COLO829 (cell line): ENCODE results near the gene SEL1L.
"Not testable (repeated sequence)": the region's sequence is repeated elsewhere in the genome, so short reads cannot be mapped to it uniquely, and the experiment has no call there.

Experiments used
- DNase-seq: peaks from one replicate; pipeline ENCODE4 v3.0.0; 2012; ENCODE audit warnings: low spot score

Gene SEL1L

GRCh38 chr14:81447021-81447764 lies 86.5 kb downstream of the SEL1L start:
- no peak for DNase-seq

- DNase-seq, result no peak
Observed at GRCh38 chr14:81446279-81447007, 87.2 kb downstream of the SEL1L start.

GRCh38 chr14:81441626-81442134 lies 92.0 kb downstream of the SEL1L start:
- peak; percentile 74 for DNase-seq

- no peak for DNase-seq
Observed at GRCh38 chr14:81440041-81440440, 93.6 kb downstream of the SEL1L start.

- no peak for DNase-seq
Observed at GRCh38 chr14:81437244-81437643, 96.4 kb downstream of the SEL1L start.

- DNase-seq, result peak; percentile 53
Observed at GRCh38 chr14:81436296-81437138, 97.1 kb downstream of the SEL1L start.

- DNase-seq, result no peak
Observed at GRCh38 chr14:81435391-81436295, 98.0 kb downstream of the SEL1L start.

- DNase-seq, result no peak
Observed at GRCh38 chr14:81435048-81435390, 98.6 kb downstream of the SEL1L start.

- DNase-seq, result no peak
Observed at GRCh38 chr14:81434230-81434629, 99.4 kb downstream of the SEL1L start.

- no peak for DNase-seq
Observed at GRCh38 chr14:81433378-81433777, 100.3 kb downstream of the SEL1L start.

GRCh38 chr14:81432219-81432661 lies 101.4 kb downstream of the SEL1L start:
- no peak for DNase-seq

- no peak for DNase-seq
Observed at GRCh38 chr14:81430235-81430634, 103.4 kb downstream of the SEL1L start.

GRCh38 chr14:81429749-81430148 lies 103.9 kb downstream of the SEL1L start:
- DNase-seq, result not testable (repeated sequence)

- DNase-seq, result no peak
Observed at GRCh38 chr14:81429028-81429427, 104.6 kb downstream of the SEL1L start.

- DNase-seq, result no peak
Observed at GRCh38 chr14:81427348-81428058, 106.2 kb downstream of the SEL1L start.

- DNase-seq, result no peak
Observed at GRCh38 chr14:81423504-81423903, 110.1 kb downstream of the SEL1L start.
